HCT116 (cell line): ENCODE results near the gene PRKCA. TPM values are rescaled to one million over a fixed set of nuclear protein-coding genes. Genes with fewer than 3 reads are reported as not detected.

Experiments used
- ATAC-seq: fragments of 200-7000 bp; cut with Tn5 transposase; 2 replicates; pipeline ENCODE4 v1.9.1; 2020; ENCODE audit warnings: mild to moderate bottlenecking, moderate library complexity
- BruUV-seq: library from RNA; stranded (reverse); fragments of 400-500 nt; replicated peaks from 2 replicates; lab custom pipeline; 2021; lab: Mats Ljungman, UMichigan
- CTCF ChIA-PET: fragments of 300-600 bp; sonication (Branson Sonifier 250); formaldehyde crosslinking; loops from one replicate; lab custom pipeline; 2021; ENCODE audit warnings: antibody characterized with exemption; lab: Charles Lee
- POLR2A ChIA-PET: fragments of 300-600, 350-600 bp; sonication (Branson Sonifier 250); formaldehyde crosslinking; loops from one replicate; lab custom pipeline; 2021; ENCODE audit warnings: antibody characterized with exemption; lab: Charles Lee
- RAD21 ChIA-PET, 2 experiments: fragments of 300-600 bp; sonication (Branson Sonifier 250); formaldehyde crosslinking; loops; one replicate each; lab custom pipeline; 2023; ENCODE audit warnings: low total read pairs in 2 of 2; ENCODE audit not compliant: uncharacterized antibody in 2 of 2, unreplicated experiment in 2 of 2, low non-redundant PET in 1 of 2; lab: Charles Lee
- DNase-seq: peaks from one replicate; pipeline ENCODE4 v3.0.0-alpha.2; 2010; ENCODE audit warnings: low read depth, low spot score
- H2AFZ ChIP-seq: fragments of 200-600 bp; shearing (Covaris generic), sonication (generic); 2 replicates; pipeline ENCODE4 v1.6.1; 2017; ENCODE audit warnings: low read depth, mixed run types, mixed read lengths, antibody characterized with exemption, low read length; ENCODE audit not compliant: poor library complexity, severe bottlenecking
- H3K27ac ChIP-seq: 2 replicates; pipeline ENCODE4 v1.5.1; 2012; ENCODE audit warnings: low read depth, low read length
- H3K27me3 ChIP-seq: fragments of 200-600 bp; sonication (generic); 2 replicates; pipeline ENCODE4 v1.6.1; 2016; ENCODE audit warnings: mixed run types, low read length, mixed read lengths; ENCODE audit not compliant: insufficient read depth
- H3K36me3 ChIP-seq, 2 experiments: fragments of 200-500 bp in 1 of 2; fragments of 200-600 bp in 1 of 2; sonication (Bioruptor generic) in 1 of 2; sonication (generic) in 1 of 2; 2 replicates each; pipeline versions ENCODE4 v1.5.1 to v1.6.1; 2014 to 2016; ENCODE audit warnings: low read length in 2 of 2, inconsistent platforms in 1 of 2, mixed read lengths in 1 of 2, mixed run types in 1 of 2; ENCODE audit not compliant: insufficient read depth in 2 of 2, control insufficient read depth in 1 of 2
- H3K4me1 ChIP-seq, 2 experiments: fragments of 200-600 bp in 1 of 2; sonication (generic) in 1 of 2; 2 replicates each; pipeline versions ENCODE4 v1.5.1 to v1.6.1; 2012 to 2017; ENCODE audit warnings: low read length in 2 of 2, inconsistent platforms in 1 of 2, mild to moderate bottlenecking in 1 of 2, mixed read lengths in 1 of 2, mixed run types in 1 of 2, moderate library complexity in 1 of 2; ENCODE audit not compliant: insufficient read depth in 2 of 2, control insufficient read depth in 1 of 2
- H3K4me2 ChIP-seq: fragments of 200-600 bp; sonication (generic); 2 replicates; pipeline ENCODE4 v1.6.1; 2017; ENCODE audit warnings: mixed run types, low read length, mixed read lengths
- H3K4me3 ChIP-seq, 2 experiments: fragments of 200-600 bp in 1 of 2; sonication (generic) in 1 of 2; replicated peaks in 1 of 2; 2 replicates each; pipeline ENCODE4 v1.5.1; 2011 to 2016; ENCODE audit warnings: low read length in 2 of 2, control low read depth in 1 of 2, low read depth in 1 of 2, mild to moderate bottlenecking in 1 of 2, mixed read lengths in 1 of 2, mixed run types in 1 of 2
- H3K79me2 ChIP-seq: fragments of 200-600 bp; sonication (generic); 2 replicates; pipeline ENCODE4 v1.6.1; 2017; ENCODE audit warnings: mild to moderate bottlenecking, mixed run types, low read length, moderate library complexity, mixed read lengths; ENCODE audit not compliant: insufficient read depth
- H3K9ac ChIP-seq: fragments of 200-600 bp; sonication (generic); 2 replicates; pipeline ENCODE4 v1.6.1; 2016; ENCODE audit warnings: low read length, mixed read lengths
- H3K9me2 ChIP-seq: fragments of 200-600 bp; sonication (generic), shearing (Covaris generic); 2 replicates; pipeline ENCODE4 v1.6.1; 2017; ENCODE audit warnings: mixed run types, mild to moderate bottlenecking, moderate library complexity; ENCODE audit not compliant: insufficient read depth
- H3K9me3 ChIP-seq, 2 experiments: fragments of 200-500 bp in 1 of 2; fragments of 200-600 bp in 1 of 2; sonication (Bioruptor generic) in 1 of 2; sonication (generic) in 1 of 2; 2 replicates each; pipeline ENCODE4 v1.6.1; 2014 to 2017; ENCODE audit warnings: low read length in 2 of 2, mixed read lengths in 2 of 2, inconsistent platforms in 1 of 2, low read depth in 1 of 2, mild to moderate bottlenecking in 1 of 2, mixed run types in 1 of 2, moderate library complexity in 1 of 2; ENCODE audit not compliant: control insufficient read depth in 1 of 2, insufficient read depth in 1 of 2
- H4K20me1 ChIP-seq: fragments of 200-600 bp; sonication (generic), shearing (Covaris generic); 2 replicates; pipeline ENCODE4 v1.6.1; 2017; ENCODE audit warnings: mixed run types, mild to moderate bottlenecking, moderate library complexity; ENCODE audit not compliant: insufficient read depth
- CBX3 ChIP-seq: IDR thresholded peaks from 2 replicates; pipeline ENCODE4 v1.6.1; 2012; ENCODE audit warnings: low read depth
- EZH2 ChIP-seq: fragments of 200-600 bp; sonication (generic); IDR thresholded peaks from 2 replicates; pipeline ENCODE4 v1.6.1; 2017; ENCODE audit warnings: antibody characterized with exemption, mixed run types
- EZH2phosphoT487 ChIP-seq: fragments of 200-600 bp; IDR thresholded peaks from 2 replicates; pipeline ENCODE4 v1.6.1; 2018; ENCODE audit warnings: antibody characterized with exemption, borderline replicate concordance
- POLR2A ChIP-seq: IDR thresholded peaks from 2 replicates; pipeline ENCODE4 v1.7.0; 2011; ENCODE audit warnings: borderline replicate concordance; ENCODE audit not compliant: insufficient read depth, insufficient read length; ENCODE audit errors: extremely low read depth
- POLR2AphosphoS5 ChIP-seq: IDR thresholded peaks from 2 replicates; pipeline ENCODE4 v1.6.1; 2011; ENCODE audit warnings: mild to moderate bottlenecking, low read depth, low read length, moderate library complexity
- RAD21 ChIP-seq: IDR thresholded peaks from 2 replicates; pipeline ENCODE4 v1.6.1; 2012; ENCODE audit warnings: low read depth, mild to moderate bottlenecking
- REST ChIP-seq: IDR thresholded peaks from 2 replicates; pipeline ENCODE4 v1.6.1; 2012; ENCODE audit warnings: low read depth
- SP1 ChIP-seq: IDR thresholded peaks from 2 replicates; pipeline ENCODE4 v1.6.1; 2012; ENCODE audit warnings: low read depth
- SRF ChIP-seq: IDR thresholded peaks from 2 replicates; pipeline ENCODE4 v1.6.1; 2012; ENCODE audit warnings: low read depth
- TCF7L2 ChIP-seq: IDR thresholded peaks from 2 replicates; pipeline ENCODE4 v1.7.0; 2011; ENCODE audit warnings: borderline replicate concordance, inconsistent platforms; ENCODE audit not compliant: insufficient read depth, insufficient read length; ENCODE audit errors: extremely low read depth
- ZNF274 ChIP-seq: fragments of 200-500 bp; sonication (Bioruptor generic); IDR thresholded peaks from 2 replicates; pipeline ENCODE4 v1.6.1; 2014; ENCODE audit warnings: mild to moderate bottlenecking, low read depth, low read length, inconsistent platforms
- intact Hi-C: fragments of 100-400 bp; cut with micrococcal nuclease; formaldehyde crosslinking; loops from 2 replicates; pipeline ENCODE4 v1.10.0; 2022
- total RNA-seq: library from RNA; stranded (reverse); gene quantifications from one replicate; pipeline ENCODE4 v1.2.1, GENCODE V29; 2021; ENCODE audit not compliant: unreplicated experiment

Gene PRKCA
- total RNA-seq, 1 experiment from 2014 or later, result 18.8 TPM

GRCh38 chr17:66443606-66444005, 141.2 kb downstream of the PRKCA start:
- no TSS peak for BruUV-seq
- Histone ChIP-seq H3K4me2 (no peak overlapping the region), H4K20me1 (no peaks in the 10 kb centered on the region), H3K4me3 (no peak overlapping the region), H3K9me3 (no peaks in the 10 kb centered on the region), H3K79me2 (no peaks in the 10 kb centered on the region), H3K9me2 (no peaks in the 10 kb centered on the region), H3K36me3 (no peaks in the 10 kb centered on the region), H3K27me3 (no peaks in the 10 kb centered on the region), H3K4me1 (no peaks in the 10 kb centered on the region), H3K27ac (no peak overlapping the region), H2AFZ (no peak overlapping the region), H3K9ac (no peak overlapping the region)
- intact Hi-C loops, result no loop called here
- ATAC-seq (no peak), DNase-seq (no peak)
- ChIA-PET RAD21 (no interaction called here), POLR2A (no interaction called here), CTCF (no interaction called here)
- TF ChIP-seq ZNF274 (no peak), CBX3 (no peak), SRF (no peak), POLR2AphosphoS5 (no peak), POLR2A (no peak), REST (no peak), EZH2phosphoT487 (no peak), TCF7L2 (no peak), SP1 (no peak), RAD21 (no peak), EZH2 (no peak)
